ENCODE data around the gene GRID1. TPM values are rescaled to one million over a fixed set of nuclear protein-coding genes. Genes with fewer than 3 reads are reported as not detected.

GRID1 gene
- total RNA-seq, 1 donor from 2014 or later: 9.2 TPM

- Mint-ChIP-seq H3K4me3 (no peak overlapping the region), H3K36me3 (no peaks in the 10 kb centered on the region), H3K4me1 (ENCODE audit: unreplicated experiment) (peaks cover 5% of the 10 kb centered on the region), H3K9me3 (no peaks in the 10 kb centered on the region), H3K27ac (no peak overlapping the region), H3K27me3 (no peaks in the 10 kb centered on the region)
- TF ChIP-seq CTCF (conservative IDR thresholded peaks at IDR 0.05): no peak
- DNase-seq (ENCODE audit: extremely low spot score, unreplicated experiment): no peak
These were observed 319.0 kb downstream of the GRID1 start for GRCh38 chr10:86047588-86047987.

- Mint-ChIP-seq H3K27ac (no peak overlapping the region), H3K4me1 (ENCODE audit: unreplicated experiment) (peaks cover 5% of the 10 kb centered on the region), H3K9me3 (no peaks in the 10 kb centered on the region), H3K27me3 (no peaks in the 10 kb centered on the region), H3K36me3 (no peaks in the 10 kb centered on the region), H3K4me3 (no peak overlapping the region)
- no peak for TF ChIP-seq CTCF (conservative IDR thresholded peaks at IDR 0.05)
- no peak for DNase-seq (ENCODE audit: extremely low spot score, unreplicated experiment)
These were observed 319.6 kb downstream of the GRID1 start for GRCh38 chr10:86046845-86047460.

- H3K27ac Mint-ChIP-seq: no peak overlapping the region
- no peak for TF ChIP-seq CTCF (conservative IDR thresholded peaks at IDR 0.05)
- peaks cover 1% of the 10 kb centered on the region for H3K9me3 Mint-ChIP-seq
- peaks cover 5% of the 10 kb centered on the region for H3K4me1 Mint-ChIP-seq (ENCODE audit: unreplicated experiment)
- no peak overlapping the region for H3K4me3 Mint-ChIP-seq
- no peaks in the 10 kb centered on the region for H3K36me3 Mint-ChIP-seq
- no peaks in the 10 kb centered on the region for H3K27me3 Mint-ChIP-seq
- no peak for DNase-seq (ENCODE audit: extremely low spot score, unreplicated experiment)
These were observed 320.7 kb downstream of the GRID1 start for GRCh38 chr10:86045896-86046295.

GRCh38 chr10:86044029-86044428, 322.6 kb downstream of the GRID1 start:
- H3K4me1 Mint-ChIP-seq (ENCODE audit: unreplicated experiment): peaks cover 5% of the 10 kb centered on the region
- H3K27me3 Mint-ChIP-seq: no peaks in the 10 kb centered on the region
- TF ChIP-seq CTCF (conservative IDR thresholded peaks at IDR 0.05): no peak
- no peaks in the 10 kb centered on the region for H3K36me3 Mint-ChIP-seq
- H3K27ac Mint-ChIP-seq: no peak overlapping the region
- no peak for DNase-seq (ENCODE audit: extremely low spot score, unreplicated experiment)
- no peak overlapping the region for H3K4me3 Mint-ChIP-seq
- H3K9me3 Mint-ChIP-seq: peaks cover 4% of the 10 kb centered on the region

- Mint-ChIP-seq H3K4me1 (ENCODE audit: unreplicated experiment) (peaks cover 5% of the 10 kb centered on the region), H3K36me3 (no peaks in the 10 kb centered on the region), H3K9me3 (peaks cover 4% of the 10 kb centered on the region), H3K27me3 (no peaks in the 10 kb centered on the region), H3K4me3 (no peak overlapping the region), H3K27ac (no peak overlapping the region)
- no peak for TF ChIP-seq CTCF (conservative IDR thresholded peaks at IDR 0.05)
- DNase-seq (ENCODE audit: extremely low spot score, unreplicated experiment): no peak
These were observed 323.4 kb downstream of the GRID1 start for GRCh38 chr10:86043236-86043635.

GRCh38 chr10:86042161-86042560, 324.4 kb downstream of the GRID1 start:
- no peak for TF ChIP-seq CTCF (conservative IDR thresholded peaks at IDR 0.05)
- peaks cover 4% of the 10 kb centered on the region for H3K9me3 Mint-ChIP-seq
- H3K4me1 Mint-ChIP-seq (ENCODE audit: unreplicated experiment): no peaks in the 10 kb centered on the region
- no peaks in the 10 kb centered on the region for H3K27me3 Mint-ChIP-seq
- no peak overlapping the region for H3K27ac Mint-ChIP-seq
- H3K4me3 Mint-ChIP-seq: no peak overlapping the region
- DNase-seq (ENCODE audit: extremely low spot score, unreplicated experiment): no peak
- H3K36me3 Mint-ChIP-seq: no peaks in the 10 kb centered on the region

Measured in type B pancreatic cell (in vitro differentiated cells).